ENCODE measurements around the gene PSMG3.

GRCh38 chr7:1607001-1607400, 37.2 kb upstream of the PSMG3 start:
- TF ChIP-seq, protein P1, sequence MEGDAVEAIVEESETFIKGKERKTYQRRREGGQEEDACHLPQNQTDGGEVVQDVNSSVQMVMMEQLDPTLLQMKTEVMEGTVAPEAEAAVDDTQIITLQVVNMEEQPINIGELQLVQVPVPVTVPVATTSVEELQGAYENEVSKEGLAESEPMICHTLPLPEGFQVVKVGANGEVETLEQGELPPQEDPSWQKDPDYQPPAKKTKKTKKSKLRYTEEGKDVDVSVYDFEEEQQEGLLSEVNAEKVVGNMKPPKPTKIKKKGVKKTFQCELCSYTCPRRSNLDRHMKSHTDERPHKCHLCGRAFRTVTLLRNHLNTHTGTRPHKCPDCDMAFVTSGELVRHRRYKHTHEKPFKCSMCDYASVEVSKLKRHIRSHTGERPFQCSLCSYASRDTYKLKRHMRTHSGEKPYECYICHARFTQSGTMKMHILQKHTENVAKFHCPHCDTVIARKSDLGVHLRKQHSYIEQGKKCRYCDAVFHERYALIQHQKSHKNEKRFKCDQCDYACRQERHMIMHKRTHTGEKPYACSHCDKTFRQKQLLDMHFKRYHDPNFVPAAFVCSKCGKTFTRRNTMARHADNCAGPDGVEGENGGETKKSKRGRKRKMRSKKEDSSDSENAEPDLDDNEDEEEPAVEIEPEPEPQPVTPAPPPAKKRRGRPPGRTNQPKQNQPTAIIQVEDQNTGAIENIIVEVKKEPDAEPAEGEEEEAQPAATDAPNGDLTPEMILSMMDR (IDR thresholded peaks at IDR 0.05; ENCODE audit: control extremely low read depth in 1 of 3, insufficient read depth in 1 of 3, low read depth in 1 of 3, low read length in 3 of 3): no peak
- TF ChIP-seq POLR2AphosphoS5 (IDR thresholded peaks at IDR 0.05; ENCODE audit: low read depth, low read length): no peak
